Measurements from ENCODE around the gene SVBP.

SVBP gene

GRCh38 chr1:42797979-42798378, 19.2 kb downstream of the SVBP start:
- no peak for DNase-seq

GRCh38 chr1:42797414-42797813, 19.8 kb downstream of the SVBP start:
- DNase-seq: no peak

- DNase-seq: no peak
These were observed 23.4 kb downstream of the SVBP start for GRCh38 chr1:42793824-42794223.

- DNase-seq: no peak
These were observed 29.2 kb downstream of the SVBP start for GRCh38 chr1:42788021-42788420.

GRCh38 chr1:42786097-42786496, 31.1 kb downstream of the SVBP start:
- DNase-seq: no peak

- peak; percentile 61 for DNase-seq
These were observed 32.1 kb downstream of the SVBP start, which contains the start of gene TMEM269 for GRCh38 chr1:42784946-42785693. TMEM269 (plus strand) TSS chr1:42784991; CDS start chr1:42789894, 4,903 bp downstream.

GRCh38 chr1:42784547-42784945, 32.7 kb downstream of the SVBP start:
- no peak for DNase-seq

- no peak for DNase-seq
These were observed 34.1 kb downstream of the SVBP start for GRCh38 chr1:42783092-42783491.

GRCh38 chr1:42780176-42780575, 37.0 kb downstream of the SVBP start:
- DNase-seq: no peak

GRCh38 chr1:42779725-42780124, 37.5 kb downstream of the SVBP start:
- no peak for DNase-seq

GRCh38 chr1:42777852-42778251, 39.3 kb downstream of the SVBP start:
- peak; percentile 32 for DNase-seq

GRCh38 chr1:42776502-42776901, 40.7 kb downstream of the SVBP start:
- DNase-seq: no peak

- DNase-seq: no peak
These were observed 42.2 kb downstream of the SVBP start for GRCh38 chr1:42774928-42775526.

- no peak for DNase-seq
These were observed 43.8 kb downstream of the SVBP start for GRCh38 chr1:42773420-42773819.

GRCh38 chr1:42769811-42770210, 47.4 kb downstream of the SVBP start:
- DNase-seq: no peak

- DNase-seq: no peak
These were observed 49.0 kb downstream of the SVBP start for GRCh38 chr1:42768172-42768571.

- no peak for DNase-seq
These were observed 49.6 kb downstream of the SVBP start for GRCh38 chr1:42767510-42768000.

GRCh38 chr1:42766741-42767509, 50.3 kb downstream of the SVBP start, which contains the start of the genes C1orf50 and P3H1:
C1orf50 (plus strand) TSS chr1:42767249; CDS start chr1:42767312, 63 bp downstream.
P3H1 (minus strand) TSS chr1:42767028; CDS start chr1:42766971, 57 bp downstream.
- DNase-seq: peak; percentile 100

- DNase-seq: peak; percentile 45
These were observed 51.1 kb downstream of the SVBP start for GRCh38 chr1:42765832-42766740.

- no peak for DNase-seq
These were observed 51.9 kb downstream of the SVBP start for GRCh38 chr1:42765269-42765668.

- no peak for DNase-seq
These were observed 54.9 kb downstream of the SVBP start for GRCh38 chr1:42762269-42762668.

GRCh38 chr1:42761567-42761966, 55.6 kb downstream of the SVBP start:
- no peak for DNase-seq

Data from CD4-positive, alpha-beta T cell treated with Interleukin-17A for 4 hours (primary cell).